B cell (primary cell): ENCODE measurements around the gene ELF3. TPM values are rescaled to one million over a fixed set of nuclear protein-coding genes. Genes with fewer than 3 reads are reported as not detected.

Experiments used
- ATAC-seq: fragments of 200-7000 bp; cut with Tn5 transposase; one replicate; pipeline ENCODE4 v1.10.0; 2021; ENCODE audit warnings: low read depth, mild to moderate bottlenecking, moderate number of reproducible peaks, moderate library complexity
- CTCF ChIA-PET: fragments of 350-600 bp; sonication (Branson Sonifier 250); formaldehyde crosslinking; loops from one replicate; lab custom pipeline; 2021; ENCODE audit warnings: antibody characterized with exemption, inconsistent platforms; lab: Charles Lee
- POLR2A ChIA-PET: fragments of 350-600 bp; sonication (Branson Sonifier 250); formaldehyde crosslinking; loops from one replicate; lab custom pipeline; 2021; ENCODE audit warnings: antibody characterized with exemption; lab: Charles Lee
- DNase-seq: peaks from one replicate; pipeline ENCODE4 v3.0.0; 2013
- H2AFZ ChIP-seq: 2 replicates; pipeline ENCODE4 v1.6.1; 2012; ENCODE audit warnings: mild to moderate bottlenecking, low read depth, low read length; ENCODE audit not compliant: insufficient read depth, poor library complexity, severe bottlenecking
- H3K27ac ChIP-seq, 2 donors: 1 replicate in 1 of 2; 2 replicates in 1 of 2; pipeline ENCODE4 v1.5.1; 2012 to 2013; ENCODE audit warnings: low read length in 2 of 2, mild to moderate bottlenecking in 2 of 2, moderate library complexity in 1 of 2
- H3K27me3 ChIP-seq, 4 experiments: fragments of 200-600 bp in 1 of 4; sonication (generic) in 1 of 4; replicated peaks in 1 of 4; 1 replicate in 2 of 4; 2 replicates in 2 of 4; pipeline versions ENCODE4 v1.6.1 to v1.7.0; 2013 to 2016; ENCODE audit warnings: low read length in 3 of 4, mild to moderate bottlenecking in 2 of 4, mixed read lengths in 1 of 4, moderate library complexity in 1 of 4; ENCODE audit not compliant: insufficient read depth in 4 of 4, control insufficient read depth in 3 of 4; ENCODE audit errors: control extremely low read depth in 1 of 4
- H3K36me3 ChIP-seq, 2 experiments: replicated peaks in 1 of 2; 1 replicate in 1 of 2; 2 replicates in 1 of 2; pipeline versions ENCODE4 v1.6.1 to v1.7.1; 2013; ENCODE audit warnings: low read length in 1 of 2; ENCODE audit not compliant: insufficient read depth in 2 of 2, control insufficient read depth in 1 of 2; ENCODE audit errors: control extremely low read depth in 1 of 2, extremely low read depth in 1 of 2
- H3K4me1 ChIP-seq, 2 donors: fragments of 200-600 bp in 1 of 2; sonication (generic) in 1 of 2; 1 replicate in 1 of 2; 2 replicates in 1 of 2; pipeline versions ENCODE4 v1.5.1 to v1.6.1; 2013 to 2017; ENCODE audit warnings: low read length in 2 of 2; ENCODE audit not compliant: control insufficient read depth in 2 of 2, insufficient read depth in 2 of 2
- H3K4me2 ChIP-seq: replicated peaks from 2 replicates; pipeline ENCODE3; 2012; ENCODE audit warnings: mild to moderate bottlenecking, low read depth, low read length; ENCODE audit not compliant: poor library complexity, severe bottlenecking
- H3K4me3 ChIP-seq, 5 experiments: fragments of 200-600 bp in 1 of 5; sonication (generic) in 1 of 5; 1 replicate in 3 of 5; 2 replicates in 2 of 5; pipeline versions ENCODE4 v1.5.1 to v1.7.0; 2011 to 2016; ENCODE audit warnings: low read length in 4 of 5, mild to moderate bottlenecking in 4 of 5, low read depth in 2 of 5, control low read depth in 1 of 5, moderate library complexity in 1 of 5; ENCODE audit not compliant: insufficient read depth in 1 of 5; ENCODE audit errors: control extremely low read depth in 1 of 5, extremely low read depth in 1 of 5
- H3K79me2 ChIP-seq: fragments of 200-600 bp; sonication (generic); one replicate; pipeline ENCODE4 v1.6.0; 2016; ENCODE audit warnings: low read length; ENCODE audit not compliant: control insufficient read depth, insufficient read depth
- H3K9ac ChIP-seq: fragments of 200-600 bp; sonication (generic); 2 replicates; pipeline ENCODE4 v1.6.1; 2017; ENCODE audit warnings: mild to moderate bottlenecking, low read length, moderate library complexity
- H3K9me3 ChIP-seq, 3 donors: one replicate each; pipeline versions ENCODE4 v1.6.1 to v1.7.1; 2013; ENCODE audit warnings: low read length in 2 of 3; ENCODE audit not compliant: control insufficient read depth in 2 of 3, insufficient read depth in 1 of 3; ENCODE audit errors: control extremely low read depth in 1 of 3
- H4K20me1 ChIP-seq: 2 replicates; pipeline ENCODE4 v1.6.0; 2012; ENCODE audit warnings: mild to moderate bottlenecking, low read length; ENCODE audit not compliant: insufficient read depth, control insufficient read depth, poor library complexity, severe bottlenecking
- H3K27ac Mint-ChIP-seq: one replicate; pipeline ENCODE4 v1.8.0; 2021; ENCODE audit warnings: mixed read lengths
- H3K27me3 Mint-ChIP-seq: one replicate; pipeline ENCODE4 v1.8.0; 2021; ENCODE audit warnings: mixed read lengths
- H3K4me1 Mint-ChIP-seq: one replicate; pipeline ENCODE4 v1.8.0; 2021; ENCODE audit warnings: mixed read lengths
- H3K4me3 Mint-ChIP-seq: one replicate; pipeline ENCODE4 v1.8.0; 2021; ENCODE audit warnings: mixed read lengths
- H3K9me3 Mint-ChIP-seq: one replicate; pipeline ENCODE4 v1.8.0; 2022; ENCODE audit warnings: mixed read lengths; ENCODE audit not compliant: insufficient read depth
- EZH2 ChIP-seq: IDR thresholded peaks from 2 replicates; pipeline ENCODE4 v1.6.1; 2012; ENCODE audit warnings: borderline replicate concordance, low read depth, mild to moderate bottlenecking, moderate library complexity, low read length; ENCODE audit not compliant: insufficient read depth, poor library complexity, severe bottlenecking
- WGBS: methylation state at CpG from one replicate; pipeline ENCODE4 v1.1.5; 2013; ENCODE audit warnings: missing lambda C conversion rate; ENCODE audit not compliant: insufficient coverage; 5-methylcytosine and 5-hydroxymethylcytosine counted together
- intact Hi-C: fragments of 100-400 bp; cut with micrococcal nuclease; formaldehyde crosslinking; loops from one replicate; pipeline ENCODE4 v1.10.0; 2022
- polyA plus RNA-seq: library from polyadenylated mRNA; depleted of rRNA; stranded (reverse); fragments of >200 nt; gene quantifications from 2 replicates; pipeline ENCODE4 v1.2.3, GENCODE V29; 2012
- total RNA-seq, 2 donors: library from RNA; stranded (reverse); fragments of 120-200 nt in 1 of 2; gene quantifications; 1 replicate in 1 of 2; 2 replicates in 1 of 2; pipeline versions ENCODE4 v1.2.3 to v1.2.4, GENCODE V29; 2013 to 2022
- TF ChIP-seq, protein P1 (sequence below): fragments of 200-600 bp; IDR thresholded peaks from one replicate; pipeline ENCODE4 v1.8.0; 2022; ENCODE audit warnings: antibody characterized with exemption, mild to moderate bottlenecking

The ELF3 gene
- total and polyA plus RNA-seq, 2 donors (not counting 1 experiment from before 2014, with no cell fraction given): 1.6 to 4.0 TPM

DNA sequence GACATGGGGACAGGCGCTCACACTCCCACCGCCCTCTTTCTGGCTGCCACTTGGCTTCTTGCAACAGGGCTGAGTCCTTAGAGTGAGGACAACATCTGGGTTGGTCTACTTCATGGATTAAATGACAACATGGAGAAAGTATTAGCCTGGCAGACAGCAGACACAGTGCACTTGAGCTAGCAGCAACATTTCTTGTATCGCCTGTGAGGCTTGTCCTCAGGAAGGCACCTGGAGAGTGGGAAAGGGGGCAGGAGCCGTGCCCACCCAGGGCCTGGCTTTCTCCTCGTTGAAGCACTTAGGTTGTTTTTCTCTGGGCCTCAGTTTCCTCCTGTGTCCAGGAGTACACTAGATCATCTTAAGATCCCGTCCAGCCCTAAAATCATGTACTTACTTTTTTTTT is 3.7 kb downstream of the ELF3 start:
- ChIA-PET POLR2A (no interaction called here), CTCF (no interaction called here)
- 96% methylated on average over 5 of the region's 6 CpGs for WGBS
- Mint-ChIP-seq H3K27ac (no peak overlapping the region), H3K4me3 (no peak overlapping the region), H3K9me3 (no peaks in the 10 kb centered on the region), H3K4me1 (peaks cover 2% of the 10 kb centered on the region), H3K27me3 (peaks cover 8% of the 10 kb centered on the region)
- ATAC-seq (no peak), DNase-seq (no peak)
- Histone ChIP-seq H3K9ac (no peak overlapping the region), H3K79me2 (no peaks in the 10 kb centered on the region), H3K4me2 (no peak overlapping the region), H3K36me3 (no peaks in the 10 kb centered on the region), H3K4me1 (peaks cover 0 to 7% of the 10 kb centered on the region in 2 donors), H3K4me3 (no peak overlapping the region), H3K27me3 (no peaks in the 10 kb centered on the region), H3K9me3 (no peaks in the 10 kb centered on the region), H4K20me1 (no peaks in the 10 kb centered on the region), H3K27ac (no peak overlapping the region), H2AFZ (no peak overlapping the region)
- TF ChIP-seq EZH2: no peak
- TF ChIP-seq, protein P1, sequence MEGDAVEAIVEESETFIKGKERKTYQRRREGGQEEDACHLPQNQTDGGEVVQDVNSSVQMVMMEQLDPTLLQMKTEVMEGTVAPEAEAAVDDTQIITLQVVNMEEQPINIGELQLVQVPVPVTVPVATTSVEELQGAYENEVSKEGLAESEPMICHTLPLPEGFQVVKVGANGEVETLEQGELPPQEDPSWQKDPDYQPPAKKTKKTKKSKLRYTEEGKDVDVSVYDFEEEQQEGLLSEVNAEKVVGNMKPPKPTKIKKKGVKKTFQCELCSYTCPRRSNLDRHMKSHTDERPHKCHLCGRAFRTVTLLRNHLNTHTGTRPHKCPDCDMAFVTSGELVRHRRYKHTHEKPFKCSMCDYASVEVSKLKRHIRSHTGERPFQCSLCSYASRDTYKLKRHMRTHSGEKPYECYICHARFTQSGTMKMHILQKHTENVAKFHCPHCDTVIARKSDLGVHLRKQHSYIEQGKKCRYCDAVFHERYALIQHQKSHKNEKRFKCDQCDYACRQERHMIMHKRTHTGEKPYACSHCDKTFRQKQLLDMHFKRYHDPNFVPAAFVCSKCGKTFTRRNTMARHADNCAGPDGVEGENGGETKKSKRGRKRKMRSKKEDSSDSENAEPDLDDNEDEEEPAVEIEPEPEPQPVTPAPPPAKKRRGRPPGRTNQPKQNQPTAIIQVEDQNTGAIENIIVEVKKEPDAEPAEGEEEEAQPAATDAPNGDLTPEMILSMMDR: no peak
- intact Hi-C loops: loop anchor here (5.0 kb wide), 1 partner anchor 703 kb away; no protein-coding TSS in a partner anchor

DNA sequence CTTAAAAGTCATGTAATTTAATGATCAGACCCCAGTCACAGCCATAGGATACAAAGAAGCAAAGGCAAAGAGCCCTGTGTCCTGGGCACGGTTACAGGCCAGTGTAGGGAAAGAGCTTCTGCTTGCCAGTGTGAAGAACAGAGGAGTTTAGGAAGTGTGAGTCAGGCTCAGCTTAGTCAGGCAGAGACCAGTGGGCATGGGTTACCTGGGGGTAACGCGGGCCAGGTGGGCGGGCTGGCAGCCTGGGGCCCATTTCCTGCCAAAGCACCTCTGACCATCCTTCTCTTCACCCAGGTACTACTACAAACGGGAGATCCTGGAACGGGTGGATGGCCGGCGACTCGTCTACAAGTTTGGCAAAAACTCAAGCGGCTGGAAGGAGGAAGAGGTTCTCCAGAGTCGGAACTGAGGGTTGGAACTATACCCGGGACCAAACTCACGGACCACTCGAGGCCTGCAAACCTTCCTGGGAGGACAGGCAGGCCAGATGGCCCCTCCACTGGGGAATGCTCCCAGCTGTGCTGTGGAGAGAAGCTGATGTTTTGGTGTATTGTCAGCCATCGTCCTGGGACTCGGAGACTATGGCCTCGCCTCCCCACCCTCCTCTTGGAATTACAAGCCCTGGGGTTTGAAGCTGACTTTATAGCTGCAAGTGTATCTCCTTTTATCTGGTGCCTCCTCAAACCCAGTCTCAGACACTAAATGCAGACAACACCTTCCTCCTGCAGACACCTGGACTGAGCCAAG is 4.7 kb downstream of the ELF3 start:
- TF ChIP-seq, protein P1: no peak
- no peak for TF ChIP-seq EZH2
- CTCF ChIA-PET: interaction anchor here (0.6 to 2.1 kb wide), 2 partner anchors 14 to 16 kb away, joined by 4 read pairs; no protein-coding TSS in a partner anchor
- intact Hi-C loops: loop anchor here (5.0 kb wide), 1 partner anchor 702 kb away; no protein-coding TSS in a partner anchor

More for the DNA sequence above, 4.7 kb downstream of the ELF3 start:
- Mint-ChIP-seq H3K4me1 (no peaks in the 10 kb centered on the region), H3K4me3 (no peak overlapping the region), H3K27me3 (peaks cover 10% of the 10 kb centered on the region), H3K27ac (no peak overlapping the region), H3K9me3 (no peaks in the 10 kb centered on the region)
- Histone ChIP-seq H3K27me3 (no peaks in the 10 kb centered on the region), H4K20me1 (no peaks in the 10 kb centered on the region), H3K4me2 (no peak overlapping the region), H3K79me2 (no peaks in the 10 kb centered on the region), H3K9ac (no peak overlapping the region), H3K9me3 (no peaks in the 10 kb centered on the region), H2AFZ (no peak overlapping the region), H3K4me1 (peaks cover 0 to 2% of the 10 kb centered on the region in 2 donors), H3K4me3 (no peak overlapping the region), H3K36me3 (no peaks in the 10 kb centered on the region), H3K27ac (no peak overlapping the region)
- WGBS: 95% methylated on average over 10 of the region's 17 CpGs
- POLR2A ChIA-PET: no interaction called here
- DNase-seq (no peak), ATAC-seq (no peak)
